K562 (cell line): ENCODE measurements around the gene OR14A16. TPM values are rescaled to one million over a fixed set of nuclear protein-coding genes. Genes with fewer than 3 reads are reported as not detected.

ENCODE experiments used
- CHD7 ChIP-seq: fragments of 200-600 bp; sonication (generic); IDR thresholded peaks from one replicate; pipeline ENCODE4 v1.6.1; 2012; ENCODE audit warnings: mild to moderate bottlenecking, low read depth, low read length, inconsistent platforms
- ILF3 ChIP-seq: fragments of 450-650 bp; IDR thresholded peaks from 2 replicates; pipeline ENCODE4 v1.6.1; 2018; ENCODE audit warnings: antibody characterized with exemption, mild to moderate bottlenecking, moderate library complexity, borderline replicate concordance
- MYNN ChIP-seq, 2 experiments: sonication (generic); formaldehyde crosslinking in 1 of 2; IDR thresholded peaks; 2 replicates each; pipeline versions ENCODE4 v1.5.0 to v1.6.1; 2016 to 2020; ENCODE audit warnings: antibody characterized with exemption in 1 of 2, missing genetic modification reagents in 1 of 2
- POLR2B ChIP-seq: fragments of 450-650 bp; IDR thresholded peaks from 2 replicates; pipeline ENCODE4 v1.6.1; 2018; ENCODE audit warnings: low read depth; ENCODE audit not compliant: partially characterized antibody
- TCF7L2 ChIP-seq: fragments of 150-350 bp; IDR thresholded peaks from 2 replicates; pipeline ENCODE4 v1.6.1; 2016; ENCODE audit warnings: low read depth, mild to moderate bottlenecking, low read length, moderate library complexity
- ZBTB2 ChIP-seq: fragments of 450-650 bp; IDR thresholded peaks from 2 replicates; pipeline ENCODE4 v1.6.1; 2016; ENCODE audit warnings: antibody characterized with exemption
- polyA plus RNA-seq, 8 experiments: library from polyadenylated mRNA; depleted of rRNA in 4 of 8; stranded (reverse) in 5 of 8; unstranded in 3 of 8; fragments of >200 nt; fragmentation: Nextera tagmentation in 2 of 8; fragmentation: Illumina TruSeq in 1 of 8; extraction: Ambion mirVana in 2 of 8; extraction: Trizol in 1 of 8; gene quantifications; 2 replicates each; pipeline versions ENCODE4 v1.2.1 to v1.2.3, GENCODE V29; 2011 to 2014; ENCODE audit warnings: inconsistent platforms in 1 of 8, missing spikeins in 1 of 8
- total RNA-seq, 7 experiments: library from RNA; depleted of rRNA in 6 of 7; stranded (reverse); fragments of >200 nt in 6 of 7; fragmentation: Illumina TruSeq in 2 of 7; extraction: Trizol in 2 of 7; gene quantifications; 2 replicates each; pipeline versions ENCODE4 v1.2.1 to v1.2.3, GENCODE V29; 2011 to 2021; ENCODE audit warnings: low replicate concordance in 1 of 7
- TF ChIP-seq, protein P1 (sequence below): fragments of 250-450 bp; sonication (Bioruptor Pico); IDR thresholded peaks from 2 replicates; pipeline ENCODE4 v1.5.0; 2021; ENCODE audit warnings: mild to moderate bottlenecking, moderate library complexity
- TF ChIP-seq, protein P2 (sequence below): fragments of 450-650 bp; IDR thresholded peaks from 2 replicates; pipeline ENCODE4 v1.6.1; 2017; ENCODE audit warnings: antibody characterized with exemption

Gene OR14A16
- total and polyA plus RNA-seq, 9 of the 15 experiments (the other 6 are each of a cell fraction or from before 2014, with no cell fraction given): not detected

GRCh38 chr1:247854899-247855545, 31.1 kb upstream of the OR14A16 start (continued):
- TF ChIP-seq CHD7 (no peak), TCF7L2 (no peak), POLR2B (no peak), ILF3 (no peak), ZBTB2 (peak; percentile 75; the same call in 1 of the 2 replicates), MYNN (IDR thresholded peaks at IDR 0.05) (peak; percentile 93), MYNN (CRISPR knock-in tag; IDR thresholded peaks at IDR 0.05) (no peak)
- TF ChIP-seq, protein P1, sequence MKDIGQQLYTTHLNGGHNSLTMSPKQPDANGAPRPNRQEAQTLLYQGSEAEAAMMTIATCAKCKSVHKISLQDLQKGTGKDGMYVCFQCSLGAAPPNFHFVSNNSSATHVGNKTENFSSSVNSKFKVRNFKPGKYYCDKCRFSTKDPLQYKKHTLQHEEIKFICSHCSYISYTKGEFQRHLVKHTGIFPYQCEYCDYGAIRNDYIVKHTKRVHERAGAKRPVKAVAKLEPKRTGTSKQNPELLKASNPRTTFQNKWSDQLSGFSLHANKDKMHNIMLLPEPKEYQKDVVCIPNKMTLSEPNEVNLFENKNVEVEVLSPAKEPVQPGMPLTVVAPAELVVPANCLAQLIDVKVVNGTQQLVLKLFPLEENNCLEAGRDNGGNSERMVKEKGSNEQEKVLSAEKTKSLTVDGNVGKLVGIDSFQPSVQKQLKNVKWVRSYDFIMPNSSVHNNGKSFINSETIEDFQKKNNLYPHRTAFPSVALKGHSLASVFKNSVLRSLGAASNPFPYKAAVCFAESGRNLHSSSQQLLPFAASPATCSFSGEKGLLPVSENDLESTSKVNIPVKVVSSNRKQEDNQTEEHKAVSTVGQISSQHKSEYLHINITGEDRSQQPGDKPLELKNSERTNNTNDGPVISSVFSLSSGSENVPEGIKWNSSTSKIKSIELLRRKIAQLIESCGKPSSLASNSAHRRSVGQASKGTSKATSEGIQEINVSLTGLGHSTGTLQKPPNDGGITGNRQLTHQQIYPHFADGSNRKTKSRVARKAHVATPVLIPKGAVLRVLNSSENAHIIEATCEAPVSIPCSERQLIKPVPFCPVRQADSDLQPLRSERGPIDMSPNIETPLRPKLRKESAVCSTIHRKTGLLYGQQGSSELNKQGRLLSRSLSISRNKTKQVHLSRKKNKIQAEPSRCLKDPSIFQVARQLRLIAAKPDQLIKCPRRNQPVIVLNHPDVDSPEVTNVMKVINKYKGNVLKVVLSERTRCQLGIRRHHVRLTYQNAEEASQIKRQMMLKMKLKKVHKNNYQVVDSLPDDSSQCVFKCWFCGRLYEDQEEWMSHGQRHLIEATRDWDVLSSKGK: no peak
- TF ChIP-seq, protein P2, sequence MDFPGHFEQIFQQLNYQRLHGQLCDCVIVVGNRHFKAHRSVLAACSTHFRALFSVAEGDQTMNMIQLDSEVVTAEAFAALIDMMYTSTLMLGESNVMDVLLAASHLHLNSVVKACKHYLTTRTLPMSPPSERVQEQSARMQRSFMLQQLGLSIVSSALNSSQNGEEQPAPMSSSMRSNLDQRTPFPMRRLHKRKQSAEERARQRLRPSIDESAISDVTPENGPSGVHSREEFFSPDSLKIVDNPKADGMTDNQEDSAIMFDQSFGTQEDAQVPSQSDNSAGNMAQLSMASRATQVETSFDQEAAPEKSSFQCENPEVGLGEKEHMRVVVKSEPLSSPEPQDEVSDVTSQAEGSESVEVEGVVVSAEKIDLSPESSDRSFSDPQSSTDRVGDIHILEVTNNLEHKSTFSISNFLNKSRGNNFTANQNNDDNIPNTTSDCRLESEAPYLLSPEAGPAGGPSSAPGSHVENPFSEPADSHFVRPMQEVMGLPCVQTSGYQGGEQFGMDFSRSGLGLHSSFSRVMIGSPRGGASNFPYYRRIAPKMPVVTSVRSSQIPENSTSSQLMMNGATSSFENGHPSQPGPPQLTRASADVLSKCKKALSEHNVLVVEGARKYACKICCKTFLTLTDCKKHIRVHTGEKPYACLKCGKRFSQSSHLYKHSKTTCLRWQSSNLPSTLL: peak; percentile 19; the same call in 1 of the 2 replicates
